Measurements from ENCODE around the gene EPB41. TPM values are rescaled to one million over a fixed set of nuclear protein-coding genes. Genes with fewer than 3 reads are reported as not detected.

The EPB41 gene
- total RNA-seq, 1 experiment from 2014 or later = 41.7 TPM

- H4K20me1 ChIP-seq (ENCODE audit: insufficient read depth) = no peaks in the 10 kb centered on the region
- BruUV-seq (replicated peaks) = no TSS peak
- no peak overlapping the region for H3K27ac ChIP-seq (ENCODE audit: low read depth, low read length)
- POLR2A ChIA-PET = no interaction called here
- ATAC-seq (no peak), DNase-seq (ENCODE audit: low read depth, low spot score) (no peak)
- peaks cover 0 to 2% of the 10 kb centered on the region in 2 experiments; a peak in 1 of 4 replicates for H3K4me1 ChIP-seq (ENCODE audit: control insufficient read depth in 1 of 2, insufficient read depth in 2 of 2, low read length in 2 of 2)
- no peak overlapping the region for H3K9ac ChIP-seq (ENCODE audit: low read length)
- H3K4me3 ChIP-seq (replicated peaks in 1 of 2; ENCODE audit: low read depth in 1 of 2, low read length in 2 of 2) = no peak overlapping the region
- RAD21 ChIA-PET (ENCODE audit: low non-redundant PET in 1 of 2, low total read pairs in 2 of 2, uncharacterized antibody in 2 of 2, unreplicated experiment in 2 of 2) = no interaction called here
- no peaks in the 10 kb centered on the region for H3K79me2 ChIP-seq (ENCODE audit: insufficient read depth, low read length)
- intact Hi-C loops (cut with micrococcal nuclease) = no loop called here
- CTCF ChIA-PET = interaction anchor here (1.1 kb wide), 1 partner anchor 11 kb away, joined by 5 read pairs; the partner anchor contains the start of gene TMEM200B
- TF ChIP-seq REST (IDR thresholded peaks at IDR 0.05; ENCODE audit: low read depth) (no peak), SIN3A (IDR thresholded peaks at IDR 0.05; ENCODE audit: low read depth) (no peak), JUND (IDR thresholded peaks at IDR 0.05) (no peak), EZH2phosphoT487 (IDR thresholded peaks at IDR 0.05; ENCODE audit: borderline replicate concordance) (no peak), CEBPB (IDR thresholded peaks at IDR 0.05; ENCODE audit: low read depth) (no peak), ELF1 (IDR thresholded peaks at IDR 0.05; ENCODE audit: borderline replicate concordance, low read depth) (no peak), TCF7L2 (IDR thresholded peaks at IDR 0.05; ENCODE audit: borderline replicate concordance, extremely low read depth, insufficient read depth, insufficient read length) (no peak), EGR1 (IDR thresholded peaks at IDR 0.05; ENCODE audit: low read depth) (no peak), RAD21 (IDR thresholded peaks at IDR 0.05; ENCODE audit: low read depth) (no peak), YY1 (IDR thresholded peaks at IDR 0.05; ENCODE audit: extremely low read depth, insufficient replicate concordance, low read depth, low read length) (no peak)
- H3K27me3 ChIP-seq (ENCODE audit: insufficient read depth, low read length) = no peaks in the 10 kb centered on the region
- H3K9me2 ChIP-seq (ENCODE audit: insufficient read depth) = no peaks in the 10 kb centered on the region
- no peak overlapping the region for H2AFZ ChIP-seq (ENCODE audit: low read depth, low read length, poor library complexity, severe bottlenecking)
- no peaks in the 10 kb centered on the region for H3K36me3 ChIP-seq (ENCODE audit: control insufficient read depth in 1 of 2, insufficient read depth in 2 of 2, low read length in 2 of 2)
- no peaks in the 10 kb centered on the region for H3K9me3 ChIP-seq (ENCODE audit: control insufficient read depth in 1 of 2, insufficient read depth in 1 of 2, low read depth in 1 of 2, low read length in 2 of 2)
- H3K4me2 ChIP-seq (ENCODE audit: low read length) = no peak overlapping the region
Observed at GRCh38 chr1:29134695-29135028, 220.3 kb downstream of the EPB41 start.
